Measurements from ENCODE around the gene HCN3.

DNA sequence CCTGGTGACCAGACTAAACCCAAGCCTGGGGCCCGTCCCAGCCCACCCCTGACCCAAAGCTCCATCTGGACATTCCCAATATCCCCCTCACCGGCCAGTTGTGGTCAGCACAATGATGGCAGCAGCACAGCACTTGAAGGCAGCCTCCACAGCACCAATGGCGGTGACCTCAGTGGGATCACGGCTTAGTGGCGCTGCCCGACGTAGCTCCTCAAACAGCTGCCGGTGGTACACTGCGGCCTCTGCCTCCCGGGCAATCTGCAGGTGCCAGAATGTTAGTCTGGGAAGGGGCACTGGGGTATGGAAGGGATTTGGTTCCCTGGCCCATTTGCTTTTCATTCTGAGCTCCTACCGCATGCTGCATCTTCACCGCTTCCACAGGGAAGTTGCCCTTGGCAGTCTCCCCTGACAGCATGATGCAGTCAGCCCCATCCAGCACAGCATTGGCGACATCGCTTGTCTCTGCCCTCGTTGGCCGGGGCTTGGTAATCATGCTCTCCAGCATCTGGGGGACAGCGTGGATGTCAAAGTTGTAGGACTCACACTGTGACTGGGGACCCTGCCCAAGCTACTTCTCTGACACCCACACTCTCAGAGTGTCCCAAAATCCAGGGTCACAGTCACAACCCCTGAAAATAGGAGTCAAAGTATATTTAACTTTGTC, 16.0 kb downstream of the HCN3 start:
- TF ChIP-seq, protein P1, sequence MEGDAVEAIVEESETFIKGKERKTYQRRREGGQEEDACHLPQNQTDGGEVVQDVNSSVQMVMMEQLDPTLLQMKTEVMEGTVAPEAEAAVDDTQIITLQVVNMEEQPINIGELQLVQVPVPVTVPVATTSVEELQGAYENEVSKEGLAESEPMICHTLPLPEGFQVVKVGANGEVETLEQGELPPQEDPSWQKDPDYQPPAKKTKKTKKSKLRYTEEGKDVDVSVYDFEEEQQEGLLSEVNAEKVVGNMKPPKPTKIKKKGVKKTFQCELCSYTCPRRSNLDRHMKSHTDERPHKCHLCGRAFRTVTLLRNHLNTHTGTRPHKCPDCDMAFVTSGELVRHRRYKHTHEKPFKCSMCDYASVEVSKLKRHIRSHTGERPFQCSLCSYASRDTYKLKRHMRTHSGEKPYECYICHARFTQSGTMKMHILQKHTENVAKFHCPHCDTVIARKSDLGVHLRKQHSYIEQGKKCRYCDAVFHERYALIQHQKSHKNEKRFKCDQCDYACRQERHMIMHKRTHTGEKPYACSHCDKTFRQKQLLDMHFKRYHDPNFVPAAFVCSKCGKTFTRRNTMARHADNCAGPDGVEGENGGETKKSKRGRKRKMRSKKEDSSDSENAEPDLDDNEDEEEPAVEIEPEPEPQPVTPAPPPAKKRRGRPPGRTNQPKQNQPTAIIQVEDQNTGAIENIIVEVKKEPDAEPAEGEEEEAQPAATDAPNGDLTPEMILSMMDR (IDR thresholded peaks at IDR 0.05): no peak
- no peak for TF ChIP-seq POLR2A (IDR thresholded peaks at IDR 0.05)

All from lower leg skin (tissue), 3 donors.